Ishikawa (cell line): Measurements from ENCODE around the gene MPZ.

Source experiments
- CEBPB ChIP-seq: IDR thresholded peaks from 2 replicates; pipeline ENCODE4 v1.6.1; 2012
- CREB1 ChIP-seq: IDR thresholded peaks from 2 replicates; pipeline ENCODE4 v1.6.1; 2012; ENCODE audit warnings: low read depth
- EGR1 ChIP-seq: IDR thresholded peaks from 2 replicates; pipeline ENCODE4 v1.6.1; 2012
- EP300 ChIP-seq: IDR thresholded peaks from 2 replicates; pipeline ENCODE4 v1.6.1; 2012; ENCODE audit warnings: borderline replicate concordance
- FOXM1 ChIP-seq: IDR thresholded peaks from 2 replicates; pipeline ENCODE4 v1.6.1; 2012; ENCODE audit warnings: low read depth, borderline replicate concordance
- NFIC ChIP-seq: IDR thresholded peaks from 2 replicates; pipeline ENCODE4 v1.6.1; 2012
- RAD21 ChIP-seq: IDR thresholded peaks from 2 replicates; pipeline ENCODE4 v1.6.1; 2012; ENCODE audit warnings: low read depth
- TAF1 ChIP-seq: IDR thresholded peaks from 2 replicates; pipeline ENCODE4 v1.6.1; 2012; ENCODE audit warnings: low read depth, mild to moderate bottlenecking
- TCF12 ChIP-seq: IDR thresholded peaks from 2 replicates; pipeline ENCODE4 v1.6.1; 2012; ENCODE audit warnings: low read depth
- TEAD4 ChIP-seq: IDR thresholded peaks from 2 replicates; pipeline ENCODE4 v1.6.1; 2012
- YY1 ChIP-seq: IDR thresholded peaks from 2 replicates; pipeline ENCODE4 v1.6.1; 2012; ENCODE audit warnings: low read depth
- ZBTB7A ChIP-seq: IDR thresholded peaks from 2 replicates; pipeline ENCODE4 v1.6.1; 2012; ENCODE audit warnings: low read depth
- TF ChIP-seq, protein P1 (sequence below): IDR thresholded peaks from 2 replicates; pipeline ENCODE4 v1.6.1; 2012; ENCODE audit warnings: low read depth, mild to moderate bottlenecking
- TF ChIP-seq, protein P2 (sequence below): IDR thresholded peaks from 2 replicates; pipeline ENCODE4 v1.6.1; 2012
- TF ChIP-seq, protein P3 (sequence below): IDR thresholded peaks from 2 replicates; pipeline ENCODE4 v1.6.1; 2012

Gene MPZ

DNA sequence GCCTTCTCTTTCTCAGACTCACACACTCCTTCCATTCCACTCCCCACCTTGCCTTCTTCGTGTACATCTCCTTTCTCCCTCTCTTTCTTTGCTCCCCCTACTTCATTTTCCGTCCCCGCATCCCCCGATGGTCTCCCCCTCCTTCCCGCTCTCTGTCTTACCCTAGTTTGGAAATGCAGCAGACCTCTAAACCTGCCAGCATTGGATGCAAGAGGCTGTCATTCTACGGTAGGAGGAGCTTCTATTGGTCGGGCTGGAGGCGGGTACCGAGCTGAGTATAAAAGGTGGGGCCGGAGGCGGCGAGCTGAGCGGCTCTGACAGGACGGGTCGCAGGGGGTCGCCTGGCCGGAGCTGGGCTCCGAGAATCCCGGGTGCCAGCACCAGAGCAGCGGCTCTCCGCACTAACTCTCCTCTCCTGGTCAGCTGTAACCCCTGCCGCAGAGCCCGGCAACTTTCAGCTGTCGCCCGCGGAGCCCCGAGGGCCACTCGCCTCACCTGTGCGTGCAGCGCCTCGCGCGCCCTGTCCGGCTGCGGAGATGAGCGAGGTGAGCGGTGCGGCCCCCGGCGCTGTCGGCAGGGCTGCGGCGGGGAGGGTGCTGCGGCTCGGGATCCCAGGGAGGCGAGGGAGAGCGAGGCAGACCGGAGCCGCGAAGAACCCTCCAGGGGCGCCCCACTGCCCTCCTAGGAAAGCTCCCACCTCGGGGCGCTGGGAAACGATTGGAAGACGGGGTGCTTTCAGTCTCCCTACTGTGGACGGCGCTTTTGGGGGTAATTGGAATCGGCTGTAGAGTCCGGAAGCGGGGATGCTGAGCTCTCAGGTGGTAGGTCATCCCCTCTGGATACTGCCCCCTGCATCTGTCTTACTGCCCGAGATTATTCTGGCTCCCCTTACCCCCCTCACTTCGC is 51.1 kb downstream of the MPZ start, which contains the start of gene PCP4L1:
Gene PCP4L1, plus strand, starts transcription at position 307 of the 906 bp plus-strand sequence. Its CDS starts 230 bp downstream, at position 537.
- TF ChIP-seq, protein P1, sequence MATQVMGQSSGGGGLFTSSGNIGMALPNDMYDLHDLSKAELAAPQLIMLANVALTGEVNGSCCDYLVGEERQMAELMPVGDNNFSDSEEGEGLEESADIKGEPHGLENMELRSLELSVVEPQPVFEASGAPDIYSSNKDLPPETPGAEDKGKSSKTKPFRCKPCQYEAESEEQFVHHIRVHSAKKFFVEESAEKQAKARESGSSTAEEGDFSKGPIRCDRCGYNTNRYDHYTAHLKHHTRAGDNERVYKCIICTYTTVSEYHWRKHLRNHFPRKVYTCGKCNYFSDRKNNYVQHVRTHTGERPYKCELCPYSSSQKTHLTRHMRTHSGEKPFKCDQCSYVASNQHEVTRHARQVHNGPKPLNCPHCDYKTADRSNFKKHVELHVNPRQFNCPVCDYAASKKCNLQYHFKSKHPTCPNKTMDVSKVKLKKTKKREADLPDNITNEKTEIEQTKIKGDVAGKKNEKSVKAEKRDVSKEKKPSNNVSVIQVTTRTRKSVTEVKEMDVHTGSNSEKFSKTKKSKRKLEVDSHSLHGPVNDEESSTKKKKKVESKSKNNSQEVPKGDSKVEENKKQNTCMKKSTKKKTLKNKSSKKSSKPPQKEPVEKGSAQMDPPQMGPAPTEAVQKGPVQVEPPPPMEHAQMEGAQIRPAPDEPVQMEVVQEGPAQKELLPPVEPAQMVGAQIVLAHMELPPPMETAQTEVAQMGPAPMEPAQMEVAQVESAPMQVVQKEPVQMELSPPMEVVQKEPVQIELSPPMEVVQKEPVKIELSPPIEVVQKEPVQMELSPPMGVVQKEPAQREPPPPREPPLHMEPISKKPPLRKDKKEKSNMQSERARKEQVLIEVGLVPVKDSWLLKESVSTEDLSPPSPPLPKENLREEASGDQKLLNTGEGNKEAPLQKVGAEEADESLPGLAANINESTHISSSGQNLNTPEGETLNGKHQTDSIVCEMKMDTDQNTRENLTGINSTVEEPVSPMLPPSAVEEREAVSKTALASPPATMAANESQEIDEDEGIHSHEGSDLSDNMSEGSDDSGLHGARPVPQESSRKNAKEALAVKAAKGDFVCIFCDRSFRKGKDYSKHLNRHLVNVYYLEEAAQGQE: no peak
- TF ChIP-seq ZBTB7A (no peak), TEAD4 (no peak), TAF1 (no peak), TCF12 (no peak), CEBPB (no peak), NFIC (no peak), EP300 (no peak), EGR1 (no peak), FOXM1 (no peak), YY1 (no peak), RAD21 (no peak), CREB1 (no peak)
- TF ChIP-seq, protein P2, sequence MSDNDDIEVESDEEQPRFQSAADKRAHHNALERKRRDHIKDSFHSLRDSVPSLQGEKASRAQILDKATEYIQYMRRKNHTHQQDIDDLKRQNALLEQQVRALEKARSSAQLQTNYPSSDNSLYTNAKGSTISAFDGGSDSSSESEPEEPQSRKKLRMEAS: no peak; the same call in 1 of the 2 replicates
- TF ChIP-seq, protein P3, sequence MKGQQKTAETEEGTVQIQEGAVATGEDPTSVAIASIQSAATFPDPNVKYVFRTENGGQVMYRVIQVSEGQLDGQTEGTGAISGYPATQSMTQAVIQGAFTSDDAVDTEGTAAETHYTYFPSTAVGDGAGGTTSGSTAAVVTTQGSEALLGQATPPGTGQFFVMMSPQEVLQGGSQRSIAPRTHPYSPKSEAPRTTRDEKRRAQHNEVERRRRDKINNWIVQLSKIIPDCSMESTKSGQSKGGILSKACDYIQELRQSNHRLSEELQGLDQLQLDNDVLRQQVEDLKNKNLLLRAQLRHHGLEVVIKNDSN: no peak
